Astrocyte of the spinal cord (primary cell): ENCODE data around the gene IGFL2.

ENCODE experiments used
- DNase-seq: peaks from one replicate; pipeline ENCODE4 v3.0.0; 2011; ENCODE audit warnings: low read depth, low spot score
- H3K4me3 ChIP-seq: 2 replicates; pipeline ENCODE4 v1.5.1; 2011; ENCODE audit warnings: low read depth, mild to moderate bottlenecking, low read length, moderate library complexity
- CTCF ChIP-seq: IDR thresholded peaks from 2 replicates; pipeline ENCODE4 v1.5.1; 2012; ENCODE audit warnings: low read depth, mild to moderate bottlenecking, low read length, inconsistent platforms
- in situ Hi-C: cut with HindIII; loops from 2 replicates; pipeline ENCODE4 v1.10.0; 2017; ENCODE audit warnings: low sequenced_read_pairs

IGFL2 gene

GRCh38 chr19:46125447-46125846, 22.6 kb upstream of the IGFL2 start:
- no peak for TF ChIP-seq CTCF
- no peak overlapping the region for H3K4me3 ChIP-seq
- in situ Hi-C loops = no loop called here
- DNase-seq = no peak

GRCh38 chr19:46126086-46126580, 21.9 kb upstream of the IGFL2 start:
- in situ Hi-C loops = no loop called here
- no peak for TF ChIP-seq CTCF
- no peak for DNase-seq
- no peak overlapping the region for H3K4me3 ChIP-seq

- in situ Hi-C loops = no loop called here
- peak; percentile 37 for DNase-seq
- peak overlapping the region; percentile 41 for H3K4me3 ChIP-seq
- no peak for TF ChIP-seq CTCF
Measured at GRCh38 chr19:46131485-46132143, 16.4 kb upstream of the IGFL2 start.

GRCh38 chr19:46132508-46133100, 15.4 kb upstream of the IGFL2 start:
- in situ Hi-C loops = no loop called here
- TF ChIP-seq CTCF = no peak
- DNase-seq = no peak
- peak overlapping the region; percentile 41 for H3K4me3 ChIP-seq

GRCh38 chr19:46133101-46133627, 14.9 kb upstream of the IGFL2 start:
- in situ Hi-C loops = no loop called here
- peak overlapping the region; percentile 41 for H3K4me3 ChIP-seq
- DNase-seq = peak; percentile 97
- TF ChIP-seq CTCF = no peak

- peak; percentile 22 for DNase-seq
- in situ Hi-C loops = no loop called here
- TF ChIP-seq CTCF = no peak
- no peak overlapping the region for H3K4me3 ChIP-seq
Measured at GRCh38 chr19:46133777-46134241, 14.2 kb upstream of the IGFL2 start.
